ENCODE results near the gene KMO.
A peak's percentile ranks its signal among the peaks of the same experiment; 100 is the strongest.

Gene KMO

GRCh38 chr1:241591317-241591716, 59.1 kb downstream of the KMO start:
- no peak overlapping the region for H3K4me3 ChIP-seq (ENCODE audit: low read depth, low read length)
- DNase-seq (ENCODE audit: low read depth), result no peak
- TF ChIP-seq MYC (IDR thresholded peaks at IDR 0.05; ENCODE audit: low read depth, low read length) (no peak), CTCF (IDR thresholded peaks at IDR 0.05; ENCODE audit: low read depth, low read length) (no peak), MAX (IDR thresholded peaks at IDR 0.05; ENCODE audit: low read depth, low read length) (no peak), POLR2A (IDR thresholded peaks at IDR 0.05; ENCODE audit: extremely low read depth, insufficient read length) (no peak)

DNA sequence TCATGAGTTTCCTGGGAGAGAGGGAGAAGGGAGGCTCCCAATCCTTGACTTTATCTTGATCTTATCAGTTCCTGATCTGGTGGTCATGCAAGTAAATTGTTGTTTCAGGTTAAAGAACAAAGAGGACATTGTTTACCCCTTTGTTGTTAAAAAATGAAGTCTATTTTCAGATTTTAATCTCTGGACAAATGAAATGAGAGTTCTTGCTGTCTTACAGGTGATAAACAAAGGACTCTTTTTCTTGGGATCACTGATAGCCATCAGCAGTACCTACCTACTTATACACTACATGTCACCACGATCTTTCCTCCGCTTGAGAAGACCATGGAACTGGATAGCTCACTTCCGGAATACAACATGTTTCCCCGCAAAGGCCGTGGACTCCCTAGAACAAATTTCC, 59.6 kb downstream of the KMO start:
- no peak for DNase-seq (ENCODE audit: low read depth)
- TF ChIP-seq MAX (IDR thresholded peaks at IDR 0.05; ENCODE audit: low read depth, low read length) (no peak), CTCF (IDR thresholded peaks at IDR 0.05; ENCODE audit: low read depth, low read length) (no peak), MYC (IDR thresholded peaks at IDR 0.05; ENCODE audit: low read depth, low read length) (no peak), POLR2A (IDR thresholded peaks at IDR 0.05; ENCODE audit: extremely low read depth, insufficient read length) (no peak)

DNA sequence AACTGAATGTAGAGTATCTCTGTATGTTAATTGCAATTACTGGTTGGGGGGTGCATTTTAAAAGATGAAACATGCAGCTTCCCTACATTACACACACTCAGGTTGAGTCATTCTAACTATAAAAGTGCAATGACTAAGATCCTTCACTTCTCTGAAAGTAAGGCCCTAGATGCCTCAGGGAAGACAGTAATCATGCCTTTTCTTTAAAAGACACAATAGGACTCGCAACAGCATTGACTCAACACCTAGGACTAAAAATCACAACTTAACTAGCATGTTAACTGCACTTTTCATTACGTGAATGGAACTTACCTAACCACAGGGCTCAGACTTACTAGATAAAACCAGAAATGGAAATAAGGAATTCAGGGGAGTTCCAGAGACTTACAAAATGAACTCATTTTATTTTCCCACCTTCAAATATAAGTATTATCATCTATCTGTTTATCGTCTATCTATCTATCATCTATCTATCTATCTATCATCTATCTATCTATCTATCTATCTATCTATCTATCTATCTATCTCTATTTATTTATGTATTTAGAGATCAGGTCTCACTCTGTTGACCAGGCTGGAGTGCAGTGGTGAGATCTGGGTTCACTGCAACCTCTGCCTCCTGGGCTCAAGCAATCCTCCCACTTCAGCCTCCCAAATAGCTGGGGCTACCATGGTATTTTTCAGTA, 60.2 kb downstream of the KMO start:
- TF ChIP-seq CTCF (IDR thresholded peaks at IDR 0.05; ENCODE audit: low read depth, low read length) (no peak), POLR2A (IDR thresholded peaks at IDR 0.05; ENCODE audit: extremely low read depth, insufficient read length) (no peak), MAX (IDR thresholded peaks at IDR 0.05; ENCODE audit: low read depth, low read length) (no peak), MYC (IDR thresholded peaks at IDR 0.05; ENCODE audit: low read depth, low read length) (no peak)
- peak; percentile 40 for DNase-seq (ENCODE audit: low read depth)
- no peak overlapping the region for H3K4me3 ChIP-seq (ENCODE audit: low read depth, low read length)

More for the DNA sequence above, 59.6 kb downstream of the KMO start:
- no peak overlapping the region for H3K4me3 ChIP-seq (ENCODE audit: low read depth, low read length)

DNA sequence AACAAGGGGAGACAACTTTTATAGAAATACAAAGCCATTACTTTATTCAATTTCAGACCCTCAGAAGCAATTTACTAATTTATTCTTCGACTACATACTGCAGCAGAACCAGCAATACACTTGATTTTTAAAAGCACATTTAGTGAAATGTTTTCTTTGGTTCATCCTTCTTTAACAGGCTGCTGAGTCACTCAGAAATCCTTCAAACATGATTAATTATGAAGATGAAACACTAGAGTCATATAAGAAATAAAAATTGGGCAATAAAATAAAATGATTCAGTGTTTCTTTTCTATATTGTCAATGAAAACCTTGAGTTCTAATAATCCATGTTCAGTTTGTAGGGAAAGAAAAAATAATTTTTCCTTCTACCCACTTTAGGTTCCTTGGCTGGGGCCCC, 61.0 kb downstream of the KMO start:
- TF ChIP-seq POLR2A (IDR thresholded peaks at IDR 0.05; ENCODE audit: extremely low read depth, insufficient read length), result no peak
- TF ChIP-seq CTCF (IDR thresholded peaks at IDR 0.05; ENCODE audit: low read depth, low read length), result no peak
- no peak for TF ChIP-seq MYC (IDR thresholded peaks at IDR 0.05; ENCODE audit: low read depth, low read length)
- no peak for TF ChIP-seq MAX (IDR thresholded peaks at IDR 0.05; ENCODE audit: low read depth, low read length)

DNA sequence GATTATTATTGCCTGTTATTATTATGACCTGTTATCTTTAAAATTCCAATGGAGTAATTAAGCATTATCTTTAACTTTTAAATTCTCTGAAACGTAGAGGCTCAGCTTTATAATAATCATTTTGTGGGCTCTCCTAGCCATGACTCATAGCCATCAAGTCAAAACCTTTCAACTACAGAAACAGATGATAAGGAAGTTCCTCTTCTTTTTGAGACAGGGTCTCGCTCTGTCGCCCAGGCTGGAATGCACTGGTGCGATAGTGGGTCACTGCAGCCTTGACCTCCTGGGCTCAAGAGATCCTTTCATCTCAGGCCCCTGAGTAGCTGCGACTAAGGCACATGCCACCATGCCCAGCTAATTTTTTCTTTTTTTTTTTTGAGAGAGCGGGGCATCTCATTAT, 64.5 kb downstream of the KMO start:
- H3K4me3 ChIP-seq (ENCODE audit: low read depth, low read length), result no peak overlapping the region
- DNase-seq (ENCODE audit: low read depth), result no peak
- no peak for TF ChIP-seq POLR2A (IDR thresholded peaks at IDR 0.05; ENCODE audit: extremely low read depth, insufficient read length)

More for the DNA sequence above, 61.0 kb downstream of the KMO start:
- H3K4me3 ChIP-seq (ENCODE audit: low read depth, low read length), result no peak overlapping the region
- no peak for DNase-seq (ENCODE audit: low read depth)

- TF ChIP-seq POLR2A (IDR thresholded peaks at IDR 0.05; ENCODE audit: extremely low read depth, insufficient read length) (no peak), MYC (IDR thresholded peaks at IDR 0.05; ENCODE audit: low read depth, low read length) (no peak)
- no peak for DNase-seq (ENCODE audit: low read depth)
- H3K4me3 ChIP-seq (ENCODE audit: low read depth, low read length), result no peak overlapping the region
Measured at GRCh38 chr1:241598249-241598648, 66.1 kb downstream of the KMO start.

- DNase-seq (ENCODE audit: low read depth), result peak; percentile 7
- no peak overlapping the region for H3K4me3 ChIP-seq (ENCODE audit: low read depth, low read length)
- TF ChIP-seq CTCF (IDR thresholded peaks at IDR 0.05; ENCODE audit: low read depth, low read length), result no peak
Measured at GRCh38 chr1:241600496-241600901, 68.3 kb downstream of the KMO start.

Data from NB4 (cell line).